ENCODE data around the gene PTPRN2.

- TF ChIP-seq CTCF (IDR thresholded peaks at IDR 0.05): no peak
- TF ChIP-seq REST (IDR thresholded peaks at IDR 0.05; ENCODE audit: insufficient read depth in 1 of 2, low read depth in 2 of 2, low read length in 1 of 2): no peak
- no peak for TF ChIP-seq POLR2AphosphoS5 (IDR thresholded peaks at IDR 0.05; ENCODE audit: low read depth, low read length)
- TF ChIP-seq SIN3A (IDR thresholded peaks at IDR 0.05; ENCODE audit: borderline replicate concordance, insufficient read depth, low read depth, low read length): no peak
Observed at GRCh38 chr7:157567666-157568065, 1020.0 kb downstream of the PTPRN2 start.
